Cortex of kidney (tissue), 1 donor: ENCODE data around the gene REXO5.
"Not testable (repeated sequence)": the region's sequence is repeated elsewhere in the genome, so short reads cannot be mapped to it uniquely, and the experiment has no call there.

Experiments used
- DNase-seq: peaks from one replicate; lab custom pipeline; 2025; lab: John Stamatoyannopoulos, UW

REXO5 gene, protein sequence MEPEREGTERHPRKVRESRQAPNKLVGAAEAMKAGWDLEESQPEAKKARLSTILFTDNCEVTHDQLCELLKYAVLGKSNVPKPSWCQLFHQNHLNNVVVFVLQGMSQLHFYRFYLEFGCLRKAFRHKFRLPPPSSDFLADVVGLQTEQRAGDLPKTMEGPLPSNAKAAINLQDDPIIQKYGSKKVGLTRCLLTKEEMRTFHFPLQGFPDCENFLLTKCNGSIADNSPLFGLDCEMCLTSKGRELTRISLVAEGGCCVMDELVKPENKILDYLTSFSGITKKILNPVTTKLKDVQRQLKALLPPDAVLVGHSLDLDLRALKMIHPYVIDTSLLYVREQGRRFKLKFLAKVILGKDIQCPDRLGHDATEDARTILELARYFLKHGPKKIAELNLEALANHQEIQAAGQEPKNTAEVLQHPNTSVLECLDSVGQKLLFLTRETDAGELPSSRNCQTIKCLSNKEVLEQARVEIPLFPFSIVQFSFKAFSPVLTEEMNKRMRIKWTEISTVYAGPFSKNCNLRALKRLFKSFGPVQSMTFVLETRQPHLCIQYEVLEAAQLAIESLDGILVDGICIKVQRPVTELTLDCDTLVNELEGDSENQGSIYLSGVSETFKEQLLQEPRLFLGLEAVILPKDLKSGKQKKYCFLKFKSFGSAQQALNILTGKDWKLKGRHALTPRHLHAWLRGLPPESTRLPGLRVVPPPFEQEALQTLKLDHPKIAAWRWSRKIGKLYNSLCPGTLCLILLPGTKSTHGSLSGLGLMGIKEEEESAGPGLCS

DNA sequence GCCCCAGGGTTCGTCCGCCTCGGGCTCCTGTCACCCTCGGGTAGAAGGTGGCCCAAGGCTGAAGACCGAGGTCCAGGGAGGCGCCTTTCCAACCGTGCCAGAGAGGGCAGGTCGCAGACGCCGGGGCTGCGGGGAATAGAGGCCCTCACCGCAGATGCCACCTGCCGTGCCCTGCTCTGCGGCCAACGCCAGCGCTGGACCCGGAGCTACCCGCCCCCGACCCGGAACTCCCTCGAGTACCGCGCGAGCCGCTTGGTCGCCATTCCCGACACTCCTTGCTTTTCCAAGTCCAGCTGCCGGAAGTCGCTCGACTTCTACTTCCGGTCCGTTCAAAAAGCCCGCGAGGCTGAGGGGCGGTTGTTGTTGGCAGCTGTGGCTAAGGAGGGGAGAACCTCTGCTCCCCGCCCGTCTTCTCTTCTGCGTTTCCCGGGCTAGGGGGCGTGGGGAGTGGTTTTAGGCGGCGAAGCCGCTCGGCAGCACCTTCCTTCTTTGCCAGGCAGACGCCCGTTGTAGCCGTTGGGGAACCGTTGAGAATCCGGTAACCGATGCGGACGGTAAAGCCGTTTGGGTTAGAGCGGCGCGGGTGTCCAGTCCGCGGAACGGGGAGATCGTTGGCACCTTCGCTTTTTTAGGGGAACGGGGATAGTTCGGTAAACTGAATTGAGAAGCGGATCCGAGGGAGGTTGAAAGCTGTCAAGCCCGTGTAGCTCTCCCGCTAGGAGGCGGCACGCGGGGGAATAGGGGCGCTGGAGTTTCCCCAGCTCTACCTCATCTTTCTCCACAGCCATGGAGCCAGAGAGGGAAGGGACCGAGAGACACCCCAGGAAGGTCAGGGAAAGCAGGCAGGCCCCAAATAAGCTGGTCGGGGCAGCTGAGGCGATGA, at the start of gene REXO5, which contains the start of gene ERI2:
Gene REXO5 (plus strand): TSS at position 360 of the 883 bp plus-strand sequence. CDS start 427 bp downstream, at position 787.
Gene ERI2 (minus strand): TSS at position 305 of the 883 bp plus-strand sequence. CDS start 42 bp downstream, at position 263.
- no peak for DNase-seq

GRCh38 chr16:20760346-20760745, 46.0 kb upstream of the REXO5 start:
- no peak for DNase-seq

DNA sequence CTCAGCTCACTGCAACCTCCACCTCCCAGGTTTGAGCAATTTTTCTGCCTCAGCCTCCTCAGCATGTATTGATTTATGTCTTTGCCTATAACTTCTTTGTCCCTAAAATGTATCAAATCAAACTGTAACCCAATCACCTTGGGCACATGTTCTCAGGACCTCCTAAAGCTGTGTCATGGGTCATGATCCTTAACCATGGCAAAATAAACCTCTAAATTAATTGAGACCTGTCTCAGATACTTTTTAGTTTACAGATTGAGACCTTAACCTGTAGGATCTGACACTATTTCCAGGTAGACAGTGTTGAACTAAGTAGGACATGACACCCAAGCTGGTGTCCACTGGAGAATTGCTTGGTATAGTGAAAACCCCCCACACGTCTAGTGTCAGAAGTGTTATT, 45.2 kb upstream of the REXO5 start:
- DNase-seq, result no peak

DNA sequence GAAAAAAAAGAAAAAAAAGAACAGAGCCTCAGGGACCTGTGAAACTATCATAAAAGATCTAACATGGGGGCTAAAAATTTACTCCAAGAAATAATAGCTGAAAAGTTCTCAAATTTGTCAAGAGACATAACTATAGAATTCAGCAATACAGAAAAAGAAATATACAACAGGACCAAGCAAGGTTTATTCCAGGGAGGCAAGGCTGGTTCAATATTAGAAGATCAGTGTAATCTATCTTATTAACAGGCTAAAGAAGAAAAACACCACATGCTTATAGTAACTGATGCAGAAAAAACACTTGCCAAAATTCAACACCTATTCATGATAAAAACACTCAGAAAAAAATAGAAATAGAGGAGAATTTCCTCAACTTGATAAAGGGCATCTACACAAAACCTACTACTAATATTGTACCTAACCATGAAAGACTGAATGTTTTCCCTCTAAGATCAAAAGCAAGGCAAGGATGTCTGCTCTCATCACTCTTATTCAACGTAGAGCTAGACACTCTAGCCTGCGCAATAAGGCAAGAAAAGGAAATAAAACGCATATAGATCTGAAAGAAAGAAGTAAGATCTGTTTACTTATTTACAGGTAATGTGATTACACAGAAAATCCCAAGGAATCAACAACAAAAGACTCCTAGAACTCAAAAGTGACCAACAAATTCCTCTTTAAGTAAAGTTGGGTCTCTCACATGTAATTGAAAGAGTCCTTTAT, 43.8 kb upstream of the REXO5 start:
- no peak for DNase-seq

GRCh38 chr16:20763461-20764232, 42.7 kb upstream of the REXO5 start, which contains the start of gene ACSM3:
TSS of gene ACSM3 (plus strand) at chr16:20764014. CDS start at chr16:20770035, 6,021 bp downstream.
- no peak for DNase-seq

DNA sequence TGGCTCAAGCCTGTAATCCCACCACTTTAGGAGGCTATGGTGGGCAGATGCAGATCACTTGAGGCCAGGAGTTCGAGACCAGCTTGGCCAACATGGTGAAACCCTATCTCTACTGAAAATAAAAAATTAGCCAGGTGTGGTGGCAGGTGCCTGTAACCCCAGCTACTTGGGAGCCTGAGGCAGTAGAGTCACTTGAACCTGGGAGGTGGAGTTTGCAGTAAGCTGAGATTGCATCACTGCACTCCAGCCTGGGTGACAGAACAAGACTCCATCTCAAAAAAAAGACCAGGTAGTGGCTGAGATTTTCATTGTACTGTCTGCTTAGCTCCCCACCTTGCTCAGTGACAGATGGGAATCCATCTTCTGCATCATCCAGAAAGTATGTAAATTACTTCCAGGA, 41.9 kb upstream of the REXO5 start:
- not testable (repeated sequence) for DNase-seq

DNA sequence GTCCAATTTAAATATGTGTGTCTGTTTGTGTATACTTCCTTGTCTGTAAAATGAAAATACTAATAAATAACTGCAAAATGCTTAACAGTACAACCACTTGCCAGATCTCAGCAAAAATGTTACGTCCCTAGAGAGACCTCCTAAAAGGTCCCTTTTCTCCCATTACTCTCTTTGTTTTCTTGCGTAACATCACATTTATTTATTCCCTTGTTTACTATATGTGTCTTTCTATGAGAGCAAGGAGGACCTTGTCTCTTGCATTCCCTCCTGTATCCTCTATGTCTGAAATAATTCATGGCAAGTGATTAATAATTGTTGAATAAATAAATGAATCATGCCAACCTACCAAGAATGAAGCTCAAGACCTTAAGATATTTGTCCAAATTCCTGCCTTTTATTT, 40.6 kb upstream of the REXO5 start:
- DNase-seq, result no peak

DNA sequence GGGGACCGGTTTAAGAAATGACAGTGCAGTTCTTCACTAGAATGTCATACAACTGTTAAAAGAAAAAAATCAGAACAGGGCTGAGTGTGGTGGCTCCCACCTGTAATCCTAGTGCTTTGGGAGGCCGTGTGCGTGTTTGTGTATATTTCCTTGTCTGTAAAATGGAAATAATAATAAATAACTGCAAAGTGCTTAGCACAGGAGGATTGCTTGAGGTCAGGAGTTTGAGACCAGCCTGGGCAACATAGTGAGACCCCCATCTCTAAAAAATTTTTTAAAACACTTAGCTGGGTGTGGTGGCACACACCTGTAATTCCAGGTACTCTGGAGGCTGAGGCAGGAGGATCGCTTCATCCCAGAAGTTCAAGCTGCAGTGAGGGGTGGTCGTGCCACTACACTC, 40.0 kb upstream of the REXO5 start:
- no peak for DNase-seq

- DNase-seq, result no peak
These were observed 38.8 kb upstream of the REXO5 start for GRCh38 chr16:20767577-20767976.

- DNase-seq, result no peak
These were observed 38.2 kb upstream of the REXO5 start for GRCh38 chr16:20768121-20768520.

DNA sequence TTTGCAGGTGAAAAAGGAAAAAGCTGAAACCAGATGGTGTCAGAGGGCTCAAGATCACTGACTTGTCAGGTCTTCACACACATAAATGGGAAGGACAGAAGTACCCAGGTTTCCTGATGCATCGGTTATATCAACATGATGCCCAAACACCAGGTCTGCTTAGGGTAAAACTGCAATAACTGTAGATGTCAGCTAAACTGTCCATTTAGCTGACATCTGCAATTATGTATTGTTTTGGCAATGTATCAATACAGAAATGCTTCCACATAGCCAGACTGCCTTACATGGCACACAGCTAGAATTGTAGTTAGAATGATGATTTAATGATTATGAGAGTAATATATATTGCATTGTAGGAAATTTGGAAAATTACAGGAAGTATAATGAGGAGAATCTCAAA, 37.5 kb upstream of the REXO5 start:
- DNase-seq, result no peak

GRCh38 chr16:20773679-20774078, 32.6 kb upstream of the REXO5 start:
- DNase-seq, result no peak

DNA sequence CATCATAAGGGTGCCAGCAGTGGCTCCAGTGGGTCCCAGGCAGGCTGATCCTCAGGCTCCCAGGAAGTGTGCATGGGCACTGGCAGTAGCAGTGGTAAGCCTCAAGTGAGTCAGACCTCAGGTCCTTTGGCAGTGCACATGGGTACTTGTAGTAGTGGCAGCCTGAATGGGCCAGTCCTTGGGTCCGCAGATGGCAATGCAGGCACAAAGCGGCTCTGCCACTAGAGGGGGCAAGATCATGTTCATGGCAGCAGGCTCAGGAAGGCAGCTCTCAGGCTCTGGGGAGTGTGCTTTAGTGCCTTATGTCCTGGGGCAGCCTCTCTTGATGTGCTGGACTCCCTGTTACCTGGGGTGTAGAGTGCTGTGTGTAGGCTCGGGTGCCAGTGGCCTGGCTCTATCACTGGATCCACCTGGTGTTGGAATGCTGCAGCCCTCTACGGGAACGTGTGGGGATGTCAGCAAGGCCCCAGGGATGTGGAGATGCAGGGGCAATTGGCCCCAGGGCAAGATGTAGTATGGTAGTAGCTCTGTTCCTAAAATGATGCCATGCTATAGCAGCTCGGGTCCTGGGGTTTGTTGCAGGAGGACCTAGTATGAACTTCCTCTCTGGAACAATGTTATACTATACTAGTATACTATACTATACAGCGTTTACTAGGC, 31.5 kb upstream of the REXO5 start:
- no peak for DNase-seq

DNA sequence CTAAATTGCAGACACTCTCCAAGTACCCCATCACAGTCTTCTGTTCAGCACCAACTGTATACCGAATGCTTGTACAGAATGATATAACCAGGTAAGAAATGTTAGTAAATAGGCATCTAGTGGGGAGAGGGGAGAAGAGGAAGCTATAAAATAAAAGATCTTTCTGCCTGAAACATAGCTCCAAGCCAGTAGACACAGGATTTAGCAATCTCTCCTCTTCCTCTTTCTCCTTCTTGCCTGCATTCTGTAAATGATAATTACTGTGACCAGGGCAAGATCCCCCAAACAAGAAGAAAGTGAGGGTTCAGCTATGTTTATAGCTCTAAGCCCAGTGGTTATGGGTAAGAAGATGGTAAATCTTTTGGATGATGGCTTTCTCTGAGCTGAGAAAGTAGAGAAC, 24.6 kb upstream of the REXO5 start:
- no peak for DNase-seq

- DNase-seq, result no peak
These were observed 23.9 kb upstream of the REXO5 start for GRCh38 chr16:20782470-20782869.

GRCh38 chr16:20784204-20784603, 22.1 kb upstream of the REXO5 start:
- no peak for DNase-seq

- DNase-seq, result no peak
These were observed 17.2 kb upstream of the REXO5 start for GRCh38 chr16:20789130-20789529.

DNA sequence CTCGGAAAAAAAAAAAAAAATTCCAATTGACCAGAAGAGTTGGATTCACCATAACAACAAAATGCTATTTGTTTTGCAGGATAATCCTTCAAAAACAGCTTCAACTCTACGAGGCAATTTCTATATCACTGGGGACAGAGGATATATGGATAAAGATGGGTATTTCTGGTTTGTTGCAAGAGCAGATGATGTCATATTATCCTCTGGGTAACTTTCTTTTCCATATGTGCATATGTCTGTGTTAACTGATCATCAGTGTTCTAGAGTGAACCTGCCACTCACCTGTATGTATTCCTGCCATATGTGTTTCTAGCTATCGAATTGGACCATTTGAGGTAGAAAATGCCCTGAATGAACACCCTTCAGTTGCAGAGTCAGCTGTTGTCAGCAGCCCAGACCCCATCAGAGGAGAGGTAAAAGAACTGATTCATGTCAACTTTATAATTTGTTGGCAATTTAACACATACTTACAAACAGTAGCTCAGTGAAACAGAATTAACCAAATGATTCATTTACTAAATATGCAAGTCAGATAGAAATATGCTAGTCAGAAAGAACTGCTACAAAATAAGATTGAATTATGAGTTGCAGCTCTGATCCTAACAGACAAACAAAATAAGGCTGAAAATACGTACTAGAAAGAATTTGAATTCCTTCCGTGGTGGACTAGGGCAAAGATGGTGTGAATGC, 14.3 kb upstream of the REXO5 start:
- no peak for DNase-seq

GRCh38 chr16:20798364-20798763, 8.0 kb upstream of the REXO5 start:
- DNase-seq, result no peak
